K562 (cell line): Measurements from ENCODE around the gene PPFIA1.

Experiments
- ZNF224 ChIP-seq: sonication (generic); formaldehyde crosslinking; IDR thresholded peaks from 2 replicates; pipeline ENCODE4 v1.8.0; 2022; ENCODE audit warnings: mild to moderate bottlenecking, missing genetic modification reagents
- ZNF239 ChIP-seq: fragments of 250-450 bp; sonication (Bioruptor Pico); IDR thresholded peaks from 2 replicates; pipeline ENCODE4 v1.4.0; 2020; ENCODE audit warnings: mild to moderate bottlenecking

- TF ChIP-seq ZNF239 (no peak), ZNF224 (CRISPR knock-in tag) (no peak)
Observed at GRCh38 chr11:70409871-70410270, 139.4 kb downstream of the PPFIA1 start.
